SJSA1 (cell line): ENCODE results near the gene STAT5A. TPM values are rescaled to one million over a fixed set of nuclear protein-coding genes. Genes with fewer than 3 reads are reported as not detected.
"Not testable (repeated sequence)": the region's sequence is repeated elsewhere in the genome, so short reads cannot be mapped to it uniquely, and the experiment has no call there.

Source experiments
- DNase-seq, 2 experiments: peaks; one replicate each; pipeline ENCODE4 v3.0.0-alpha.2; 2015 to 2020; ENCODE audit warnings: low spot score in 2 of 2, low read depth in 1 of 2
- H3K27ac ChIP-seq: fragments of 250-450 bp; sonication (Bioruptor Pico); 2 replicates; pipeline ENCODE4 v1.5.1; 2020; ENCODE audit warnings: mild to moderate bottlenecking, moderate library complexity
- H3K27me3 ChIP-seq: fragments of 250-450 bp; sonication (Bioruptor Pico); replicated peaks from 2 replicates; pipeline ENCODE4 v1.5.1; 2020; ENCODE audit warnings: mild to moderate bottlenecking, moderate library complexity
- H3K36me3 ChIP-seq: fragments of 250-450 bp; sonication (Bioruptor Pico); 2 replicates; pipeline ENCODE4 v1.5.1; 2020; ENCODE audit warnings: mild to moderate bottlenecking
- H3K4me1 ChIP-seq: fragments of 250-450 bp; sonication (Bioruptor Pico); replicated peaks from 2 replicates; pipeline ENCODE4 v1.6.1; 2021; ENCODE audit warnings: mild to moderate bottlenecking
- H3K4me3 ChIP-seq: fragments of 250-450 bp; sonication (Bioruptor Pico); 2 replicates; pipeline ENCODE4 v1.5.1; 2020; ENCODE audit warnings: mild to moderate bottlenecking
- H3K9me3 ChIP-seq: fragments of 250-450 bp; sonication (Bioruptor Pico); replicated peaks from 2 replicates; pipeline ENCODE4 v1.5.1; 2020; ENCODE audit warnings: mild to moderate bottlenecking
- total RNA-seq: library from RNA; depleted of rRNA; stranded (reverse); fragments of >200 nt; shearing (Covaris generic); gene quantifications from 2 replicates; pipeline ENCODE4 v1.2.3, GENCODE V29; 2014; rRNA removed

Gene STAT5A
- total RNA-seq: 4.6 and 4.8 TPM in 2 replicates

DNA sequence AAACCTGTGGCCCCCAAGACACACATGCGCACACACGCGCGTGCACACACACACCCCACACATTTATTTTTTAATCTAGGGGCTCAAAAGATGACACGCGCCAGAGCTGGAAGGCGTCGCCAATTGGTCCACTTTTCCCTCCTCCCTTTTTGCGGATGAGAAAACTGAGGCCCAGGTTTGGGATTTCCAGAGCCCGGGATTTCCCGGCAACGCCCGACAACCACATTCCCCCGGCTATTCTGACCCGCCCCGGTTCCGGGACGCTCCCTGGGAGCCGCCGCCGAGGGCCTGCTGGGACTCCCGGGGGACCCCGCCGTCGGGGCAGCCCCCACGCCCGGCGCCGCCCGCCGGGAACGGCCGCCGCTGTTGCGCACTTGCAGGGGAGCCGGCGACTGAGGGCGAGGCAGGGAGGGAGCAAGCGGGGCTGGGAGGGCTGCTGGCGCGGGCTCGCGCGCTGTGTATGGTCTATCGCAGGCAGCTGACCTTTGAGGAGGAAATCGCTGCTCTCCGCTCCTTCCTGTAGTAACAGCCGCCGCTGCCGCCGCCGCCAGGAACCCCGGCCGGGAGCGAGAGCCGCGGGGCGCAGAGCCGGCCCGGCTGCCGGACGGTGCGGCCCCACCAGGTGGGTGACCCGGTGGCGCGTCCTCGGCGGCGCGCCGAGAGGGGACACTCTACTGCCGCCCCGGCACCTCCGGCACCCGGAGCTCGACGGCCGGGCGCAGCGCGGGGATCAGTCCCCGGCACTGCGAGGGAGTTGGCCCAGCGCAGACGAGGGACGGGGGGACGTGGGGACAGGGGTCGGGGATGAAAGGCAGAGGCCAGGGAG lies at the start of gene STAT5A:
Gene STAT5A (plus strand): TSS at position 522 of the 826 bp plus-strand sequence. CDS start 914 bp downstream, outside the sequence.
- H3K9me3 ChIP-seq: no peaks in the 10 kb centered on the region
- H3K27me3 ChIP-seq: no peaks in the 10 kb centered on the region
- peak within 1 kb of the TSS; percentile 51 for H3K4me3 ChIP-seq
- H3K36me3 ChIP-seq: no peaks in the 10 kb centered on the region
- peak; percentile 46 to 73 for DNase-seq
- no peak within 1 kb of the TSS for H3K27ac ChIP-seq
- H3K4me1 ChIP-seq: peaks cover 22% of the 10 kb centered on the region

DNA sequence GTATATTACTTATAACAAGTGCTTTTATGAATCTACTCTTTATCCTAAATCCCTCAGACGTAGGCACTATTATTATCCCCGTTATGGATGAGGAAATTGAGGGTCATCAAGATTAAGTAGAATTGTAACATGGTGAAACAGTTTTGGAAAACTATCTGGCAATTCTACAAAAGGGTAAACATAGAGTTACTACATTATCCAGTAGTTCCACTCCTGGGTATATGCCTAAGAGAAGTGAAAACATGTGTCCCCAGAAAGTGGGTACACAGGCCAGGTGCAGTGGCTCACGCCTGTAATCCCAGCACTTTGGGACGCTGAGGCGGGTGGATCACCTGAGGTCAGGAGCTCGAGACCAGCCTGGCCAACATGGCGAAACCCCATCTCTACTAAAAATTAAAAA lies 48.7 kb upstream of the STAT5A start:
- not testable (repeated sequence) for H3K27ac ChIP-seq, H3K36me3 ChIP-seq, H3K4me1 ChIP-seq, H3K9me3 ChIP-seq, H3K27me3 ChIP-seq, DNase-seq, H3K4me3 ChIP-seq

DNA sequence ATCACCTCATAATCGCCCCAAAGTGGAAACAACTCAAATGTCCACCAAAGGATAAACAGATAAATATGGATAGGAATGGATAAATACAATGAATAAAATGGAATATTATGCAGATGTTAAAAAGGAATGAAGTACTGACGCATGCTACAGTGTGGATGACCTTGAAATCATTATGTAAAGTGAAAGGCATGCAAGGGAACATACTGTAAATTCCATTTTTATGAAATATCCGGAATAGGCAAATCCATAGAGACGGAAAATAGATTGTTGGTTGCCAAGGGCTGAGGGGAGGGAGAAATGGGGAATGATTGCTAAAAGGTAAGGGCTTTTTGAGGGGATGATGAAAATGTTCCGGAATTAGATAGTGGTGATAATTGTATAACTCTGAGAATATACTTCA lies 48.1 kb upstream of the STAT5A start:
- Histone ChIP-seq H3K27me3 (no peaks in the 10 kb centered on the region), H3K36me3 (no peaks in the 10 kb centered on the region), H3K4me1 (peaks cover 6% of the 10 kb centered on the region), H3K4me3 (no peak overlapping the region), H3K9me3 (no peaks in the 10 kb centered on the region), H3K27ac (no peak overlapping the region)
- DNase-seq: no peak

DNA sequence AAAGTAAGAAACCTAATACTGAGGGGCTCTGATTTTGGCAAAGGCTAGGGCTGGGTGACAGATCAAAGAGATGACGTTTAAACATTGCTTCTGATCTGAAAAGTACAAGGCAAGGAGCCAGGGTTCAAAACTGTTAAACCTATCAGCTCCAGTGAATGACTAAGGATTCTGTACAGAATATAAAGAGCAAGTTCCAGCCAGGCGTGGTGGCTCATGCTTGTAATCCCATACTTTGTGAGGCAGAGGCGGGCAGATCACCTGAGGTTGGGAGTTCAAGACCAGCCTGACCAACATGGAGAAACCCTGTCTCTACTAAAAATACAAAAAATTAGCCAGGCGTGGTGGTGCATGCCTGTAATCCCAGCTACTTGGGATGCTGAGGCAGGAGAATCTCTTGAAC lies 47.4 kb upstream of the STAT5A start:
- not testable (repeated sequence) for H3K4me3 ChIP-seq, H3K4me1 ChIP-seq, DNase-seq, H3K9me3 ChIP-seq, H3K36me3 ChIP-seq, H3K27me3 ChIP-seq, H3K27ac ChIP-seq

DNA sequence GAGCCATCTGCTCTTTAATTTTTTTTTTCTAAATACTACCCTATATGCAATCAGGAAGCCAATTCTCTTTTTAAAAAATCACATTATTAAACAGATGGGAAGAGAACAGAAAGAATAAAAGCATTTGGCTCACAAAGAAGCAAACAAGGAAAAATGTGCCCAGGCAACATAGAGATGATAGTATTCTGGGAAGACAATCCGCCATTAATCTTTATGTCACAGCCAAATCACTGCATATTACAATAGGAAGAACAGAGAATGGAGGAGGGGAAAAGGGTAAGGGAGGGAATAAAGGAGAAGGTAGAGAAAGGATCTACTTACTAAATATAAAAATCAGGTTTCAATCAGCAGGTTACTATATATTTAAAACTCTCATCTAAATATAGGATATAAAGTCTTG lies 46.4 kb upstream of the STAT5A start:
- no peaks in the 10 kb centered on the region for H3K27me3 ChIP-seq
- no peaks in the 10 kb centered on the region for H3K9me3 ChIP-seq
- DNase-seq: no peak
- H3K27ac ChIP-seq: no peak overlapping the region
- H3K4me3 ChIP-seq: no peak overlapping the region
- no peaks in the 10 kb centered on the region for H3K36me3 ChIP-seq
- H3K4me1 ChIP-seq: peaks cover 12% of the 10 kb centered on the region

DNA sequence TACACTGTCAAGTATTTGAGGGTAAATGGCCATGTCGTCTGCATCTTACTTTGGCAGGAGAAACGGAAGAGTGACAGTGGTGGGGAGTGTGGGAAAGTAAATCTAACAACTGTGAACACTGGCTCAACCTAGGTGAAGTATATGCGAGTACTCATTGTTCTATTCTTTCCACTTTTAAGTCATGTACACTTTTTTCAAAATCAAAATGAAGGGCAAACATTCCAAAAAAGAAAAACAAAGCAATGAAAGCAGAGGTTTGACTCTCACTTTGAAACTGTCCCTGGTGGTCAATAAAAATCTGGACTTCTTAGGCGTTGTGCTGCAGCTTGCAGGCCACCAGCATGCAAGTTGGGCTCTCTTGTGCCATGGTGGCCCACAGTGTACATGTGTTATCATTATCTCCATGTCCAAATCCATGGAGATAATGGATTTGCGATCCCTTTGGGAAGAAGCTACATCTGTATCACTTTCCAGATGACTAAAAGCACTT lies 44.8 kb upstream of the STAT5A start:
- H3K9me3 ChIP-seq: 0 out of 2 replicates have a peak, but pooled peaks cover 2% of the 10 kb centered on the region

DNA sequence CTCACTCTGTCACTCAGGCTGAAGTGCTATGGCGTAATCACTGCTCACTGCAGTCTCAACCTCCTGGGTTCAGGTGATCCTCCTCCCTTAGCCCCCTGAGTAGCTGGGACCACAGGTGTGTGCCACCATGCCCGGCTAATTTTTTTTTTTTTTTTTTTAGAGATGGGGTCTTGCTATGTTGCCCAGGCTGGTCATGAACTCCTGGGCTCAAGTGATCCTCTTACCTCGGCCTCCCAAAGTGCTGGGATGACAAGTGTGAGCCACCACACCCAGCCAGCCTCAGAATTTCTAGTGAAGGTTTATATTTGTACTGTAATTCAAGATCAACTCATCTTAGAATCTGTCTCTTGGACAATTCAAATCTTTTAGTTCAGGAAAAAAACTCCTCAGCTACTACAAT lies 44.2 kb upstream of the STAT5A start:
- not testable (repeated sequence) for H3K4me3 ChIP-seq, H3K27me3 ChIP-seq, H3K9me3 ChIP-seq, H3K27ac ChIP-seq, DNase-seq, H3K36me3 ChIP-seq
- H3K4me1 ChIP-seq: peaks cover 21% of the 10 kb centered on the region

More for the DNA sequence above, 44.8 kb upstream of the STAT5A start:
- no peaks in the 10 kb centered on the region for H3K27me3 ChIP-seq
- no peak for DNase-seq
- no peak overlapping the region for H3K4me3 ChIP-seq
- H3K27ac ChIP-seq: no peak overlapping the region
- H3K36me3 ChIP-seq: 0 out of 2 replicates have a peak, but pooled peaks cover 2% of the 10 kb centered on the region
- peaks cover 15% of the 10 kb centered on the region for H3K4me1 ChIP-seq

GRCh38 chr17:42245183-42245582 lies 43.1 kb upstream of the STAT5A start:
- H3K27me3 ChIP-seq, H3K9me3 ChIP-seq, DNase-seq, H3K4me3 ChIP-seq, H3K27ac ChIP-seq, H3K36me3 ChIP-seq: not testable (repeated sequence)
- H3K4me1 ChIP-seq: peaks cover 21% of the 10 kb centered on the region

GRCh38 chr17:42246515-42246914 lies 41.8 kb upstream of the STAT5A start:
- Histone ChIP-seq H3K27ac (peak overlapping the region; percentile 16; the same call in 1 of the 2 replicates), H3K4me3 (no peak overlapping the region), H3K9me3 (0 out of 2 replicates have a peak, but pooled peaks cover 2% of the 10 kb centered on the region), H3K36me3 (0 out of 2 replicates have a peak, but pooled peaks cover 2% of the 10 kb centered on the region), H3K27me3 (no peaks in the 10 kb centered on the region), H3K4me1 (peaks cover 27% of the 10 kb centered on the region)
- no peak for DNase-seq

- Histone ChIP-seq H3K27ac (no peak overlapping the region), H3K36me3 (0 out of 2 replicates have a peak, but pooled peaks cover 2% of the 10 kb centered on the region), H3K4me1 (peaks cover 38% of the 10 kb centered on the region), H3K9me3 (0 out of 2 replicates have a peak, but pooled peaks cover 2% of the 10 kb centered on the region), H3K27me3 (no peaks in the 10 kb centered on the region), H3K4me3 (no peak overlapping the region)
- DNase-seq: peak in 1 of 2 experiments; percentile 47
Observed at GRCh38 chr17:42247734-42248133, 40.6 kb upstream of the STAT5A start.

- Histone ChIP-seq H3K4me3 (no peak overlapping the region), H3K4me1 (peaks cover 42% of the 10 kb centered on the region), H3K36me3 (0 out of 2 replicates have a peak, but pooled peaks cover 2% of the 10 kb centered on the region), H3K27me3 (no peaks in the 10 kb centered on the region), H3K27ac (no peak overlapping the region; the same call in 1 of the 2 replicates), H3K9me3 (0 out of 2 replicates have a peak, but pooled peaks cover 2% of the 10 kb centered on the region)
- DNase-seq: no peak
Observed at GRCh38 chr17:42248351-42249179, 39.7 kb upstream of the STAT5A start.

DNA sequence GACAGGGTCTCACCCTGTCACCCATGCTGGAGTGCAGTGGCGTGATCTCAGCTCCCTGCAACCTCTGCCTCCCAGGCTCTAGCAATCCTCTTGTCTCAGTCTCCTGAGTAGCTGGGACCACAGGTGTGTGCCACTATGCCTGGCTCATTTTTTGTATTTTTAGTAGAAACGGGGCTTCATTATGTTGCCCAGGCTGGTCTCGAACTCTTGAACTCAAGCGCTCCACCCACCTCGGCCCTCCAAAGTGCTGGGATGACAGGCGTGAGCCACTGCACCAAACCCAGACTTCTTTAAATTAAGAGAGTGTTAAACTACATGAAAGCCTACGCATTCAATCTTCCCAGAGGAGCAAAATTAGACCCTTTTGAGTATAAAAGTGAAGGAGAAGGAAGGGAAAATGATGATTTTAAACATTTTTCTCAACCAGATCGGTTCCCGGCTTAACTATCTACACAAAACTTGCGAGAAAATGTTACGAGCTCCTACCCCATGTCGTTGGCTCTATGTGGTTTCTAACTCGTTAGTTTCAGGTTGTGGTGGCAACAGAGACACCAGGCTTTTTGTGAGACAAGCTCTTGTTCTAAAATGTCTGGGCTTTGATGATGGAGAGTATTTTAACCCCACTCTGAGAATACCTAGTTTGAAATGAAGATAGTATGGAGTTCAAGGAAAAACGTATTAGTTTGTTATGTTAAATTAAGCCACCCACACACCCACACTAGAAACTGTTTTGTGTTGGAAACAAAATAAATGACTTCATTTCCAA lies 38.4 kb upstream of the STAT5A start:
- H3K27ac ChIP-seq: no peak overlapping the region
- no peak for DNase-seq

GRCh38 chr17:42251115-42251514 lies 37.2 kb upstream of the STAT5A start:
- Histone ChIP-seq H3K4me1 (peaks cover 66% of the 10 kb centered on the region), H3K27ac (no peak overlapping the region), H3K27me3 (no peaks in the 10 kb centered on the region), H3K36me3 (0 out of 2 replicates have a peak, but pooled peaks cover 2% of the 10 kb centered on the region), H3K9me3 (0 out of 2 replicates have a peak, but pooled peaks cover 2% of the 10 kb centered on the region), H3K4me3 (no peak overlapping the region)
- DNase-seq: no peak

More for the DNA sequence above, 38.4 kb upstream of the STAT5A start:
- H3K27me3 ChIP-seq: no peaks in the 10 kb centered on the region
- 0 out of 2 replicates have a peak, but pooled peaks cover 2% of the 10 kb centered on the region for H3K9me3 ChIP-seq
- H3K4me3 ChIP-seq: no peak overlapping the region
- 0 out of 2 replicates have a peak, but pooled peaks cover 2% of the 10 kb centered on the region for H3K36me3 ChIP-seq
- peaks cover 53% of the 10 kb centered on the region for H3K4me1 ChIP-seq
